HEK293 (cell line): ENCODE results near the gene HPS4.

ENCODE experiments used
- CTCF ChIA-PET: fragments of 350-600 bp; formaldehyde crosslinking; extraction: SDS; loops from one replicate; lab custom pipeline; 2021; ENCODE audit warnings: antibody characterized with exemption; lab: Yijun Ruan, JAX
- POLR2A ChIA-PET: fragments of 300-600 bp; formaldehyde crosslinking; extraction: SDS; loops from one replicate; lab custom pipeline; 2020; ENCODE audit warnings: antibody characterized with exemption, inconsistent platforms; lab: Yijun Ruan, JAX
- H3K27ac ChIP-seq: fragments of 200-500 bp; sonication (Bioruptor generic); 2 replicates; pipeline ENCODE4 v1.5.1; 2014; ENCODE audit warnings: low read depth, low read length, control low read depth, inconsistent platforms; ENCODE audit errors: extremely low read depth
- H3K36me3 ChIP-seq, 2 experiments: fragments of 200-500 bp in 1 of 2; sonication (Bioruptor generic) in 1 of 2; 1 replicate in 1 of 2; 2 replicates in 1 of 2; pipeline ENCODE4 v1.5.1; 2014 to 2017; ENCODE audit warnings: inconsistent platforms in 2 of 2, low read length in 2 of 2; ENCODE audit not compliant: control insufficient read depth in 2 of 2, insufficient read depth in 1 of 2
- H3K4me1 ChIP-seq: fragments of 200-500 bp; sonication (Bioruptor generic); 2 replicates; pipeline ENCODE4 v1.5.1; 2014; ENCODE audit warnings: mild to moderate bottlenecking, low read length, inconsistent platforms; ENCODE audit not compliant: control insufficient read depth, insufficient read depth
- H3K4me3 ChIP-seq: 2 replicates; pipeline ENCODE4 v1.5.1; 2011; ENCODE audit warnings: low read depth, mild to moderate bottlenecking, control low read depth, low read length, moderate library complexity
- H3K9me3 ChIP-seq: fragments of 200-500 bp; sonication (Bioruptor generic); 2 replicates; pipeline ENCODE4 v1.5.1; 2014; ENCODE audit warnings: low read depth, low read length, inconsistent platforms; ENCODE audit not compliant: control insufficient read depth, insufficient read depth
- KLF16 ChIP-seq: fragments of 450-650 bp; formaldehyde crosslinking; IDR thresholded peaks from 2 replicates; pipeline ENCODE4 v1.5.1; 2017; ENCODE audit warnings: missing biosample characterization, missing genetic modification characterization
- KLF8 ChIP-seq: fragments of 450-650 bp; formaldehyde crosslinking; IDR thresholded peaks from 2 replicates; pipeline ENCODE4 v1.5.1; 2016; ENCODE audit warnings: missing biosample characterization, missing genetic modification characterization
- PRDM2 ChIP-seq: fragments of 450-650 bp; formaldehyde crosslinking; IDR thresholded peaks from 2 replicates; pipeline ENCODE4 v1.5.1; 2016; ENCODE audit warnings: missing biosample characterization, missing genetic modification characterization, borderline replicate concordance
- SP2 ChIP-seq: fragments of 450-650 bp; formaldehyde crosslinking; IDR thresholded peaks from 2 replicates; pipeline ENCODE4 v1.5.1; 2016; ENCODE audit warnings: missing biosample characterization, missing genetic modification characterization
- ZFP41 ChIP-seq: fragments of 450-650 bp; formaldehyde crosslinking; IDR thresholded peaks from 2 replicates; pipeline ENCODE4 v1.5.1; 2016; ENCODE audit warnings: missing biosample characterization, missing genetic modification characterization, borderline replicate concordance
- ZNF18 ChIP-seq: fragments of 450-650 bp; formaldehyde crosslinking; IDR thresholded peaks from 2 replicates; pipeline ENCODE4 v1.5.1; 2016; ENCODE audit warnings: missing biosample characterization, missing genetic modification characterization
- ZNF202 ChIP-seq: fragments of 450-650 bp; formaldehyde crosslinking; IDR thresholded peaks from 2 replicates; pipeline ENCODE4 v1.5.1; 2016; ENCODE audit warnings: missing biosample characterization, missing genetic modification characterization, borderline replicate concordance
- ZNF23 ChIP-seq: fragments of 450-650 bp; formaldehyde crosslinking; IDR thresholded peaks from 2 replicates; pipeline ENCODE4 v1.5.1; 2016; ENCODE audit warnings: missing biosample characterization, missing genetic modification characterization, borderline replicate concordance
- ZNF24 ChIP-seq: fragments of 450-650 bp; formaldehyde crosslinking; IDR thresholded peaks from 2 replicates; pipeline ENCODE4 v1.5.1; 2016; ENCODE audit warnings: missing biosample characterization, missing genetic modification characterization
- ZNF266 ChIP-seq: fragments of 450-650 bp; formaldehyde crosslinking; IDR thresholded peaks from 2 replicates; pipeline ENCODE4 v1.5.1; 2016; ENCODE audit warnings: missing biosample characterization, missing genetic modification characterization, low read depth
- ZNF280C ChIP-seq: fragments of 450-650 bp; formaldehyde crosslinking; IDR thresholded peaks from 2 replicates; pipeline ENCODE4 v1.5.1; 2016; ENCODE audit warnings: missing biosample characterization, missing genetic modification characterization
- ZNF311 ChIP-seq: fragments of 450-650 bp; formaldehyde crosslinking; IDR thresholded peaks from 2 replicates; pipeline ENCODE4 v1.5.1; 2017; ENCODE audit warnings: missing biosample characterization, missing genetic modification characterization, borderline replicate concordance
- ZNF354C ChIP-seq: fragments of 450-650 bp; formaldehyde crosslinking; IDR thresholded peaks from 2 replicates; pipeline ENCODE4 v1.5.1; 2016; ENCODE audit warnings: missing biosample characterization, missing genetic modification characterization, low read depth, borderline replicate concordance
- ZNF398 ChIP-seq: fragments of 450-650 bp; formaldehyde crosslinking; IDR thresholded peaks from 2 replicates; pipeline ENCODE4 v1.5.1; 2017; ENCODE audit warnings: missing biosample characterization, missing genetic modification characterization
- ZNF488 ChIP-seq: fragments of 450-650 bp; formaldehyde crosslinking; IDR thresholded peaks from 2 replicates; pipeline ENCODE4 v1.5.1; 2016; ENCODE audit warnings: missing biosample characterization, missing genetic modification characterization
- ZNF521 ChIP-seq: fragments of 450-650 bp; formaldehyde crosslinking; IDR thresholded peaks from 2 replicates; pipeline ENCODE4 v1.5.1; 2017; ENCODE audit warnings: missing biosample characterization, mild to moderate bottlenecking, missing genetic modification characterization
- ZNF560 ChIP-seq: fragments of 450-650 bp; formaldehyde crosslinking; IDR thresholded peaks from 2 replicates; pipeline ENCODE4 v1.5.1; 2017; ENCODE audit warnings: missing biosample characterization, missing genetic modification characterization, borderline replicate concordance
- ZNF624 ChIP-seq: fragments of 450-650 bp; formaldehyde crosslinking; IDR thresholded peaks from 2 replicates; pipeline ENCODE4 v1.5.1; 2017; ENCODE audit warnings: missing biosample characterization, missing genetic modification characterization
- ZNF626 ChIP-seq: fragments of 450-650 bp; sonication (Bioruptor Pico); formaldehyde crosslinking; IDR thresholded peaks from 2 replicates; pipeline ENCODE4 v1.5.1; 2018; ENCODE audit warnings: missing biosample characterization, missing genetic modification characterization, inconsistent platforms
- ZNF660 ChIP-seq: fragments of 450-650 bp; IDR thresholded peaks from 2 replicates; pipeline ENCODE4 v1.5.1; 2018; ENCODE audit warnings: missing biosample characterization, mild to moderate bottlenecking, missing genetic modification characterization
- ZNF777 ChIP-seq: fragments of 450-650 bp; formaldehyde crosslinking; IDR thresholded peaks from 2 replicates; pipeline ENCODE4 v1.5.1; 2017; ENCODE audit warnings: missing biosample characterization, missing genetic modification characterization, borderline replicate concordance

HPS4 gene

GRCh38 chr22:26416670-26417276 is 66.8 kb downstream of the HPS4 start (continued):
- TF ChIP-seq ZNF280C (tag by site-specific recombination) = no peak
- no peak for TF ChIP-seq ZNF311 (tag by site-specific recombination)
- TF ChIP-seq ZNF23 = no peak
- no peak for TF ChIP-seq SP2
- TF ChIP-seq ZNF202 (tag by site-specific recombination) = no peak
- no peak for TF ChIP-seq ZNF521 (tag by site-specific recombination)

GRCh38 chr22:26416256-26416655 is 67.3 kb downstream of the HPS4 start:
- H3K36me3 ChIP-seq = no peaks in the 10 kb centered on the region
- H3K4me1 ChIP-seq = no peaks in the 10 kb centered on the region
- TF ChIP-seq ZNF626 (tag by site-specific recombination) (no peak), ZNF777 (tag by site-specific recombination) (no peak), ZNF624 (tag by site-specific recombination) (no peak), KLF16 (no peak), ZNF488 (no peak), ZNF18 (tag by site-specific recombination) (no peak), KLF8 (tag by site-specific recombination) (no peak), ZNF560 (no peak), ZNF266 (tag by site-specific recombination) (no peak), ZNF354C (tag by site-specific recombination) (no peak)
- ChIA-PET CTCF (interaction anchor here (0.6 to 3.0 kb wide), 10 partner anchors 9 to 1582 kb away, joined by 3 to 18 read pairs (median 4); no protein-coding TSS in a partner anchor), POLR2A (interaction anchor here (0.8 to 1.9 kb wide), 3 partner anchors 11 to 67 kb away, joined by 3 to 10 read pairs (median 4); partner anchors contain the start of genes HPS4 and SRRD)
- H3K9me3 ChIP-seq = no peaks in the 10 kb centered on the region
- H3K4me3 ChIP-seq = no peak overlapping the region
- H3K27ac ChIP-seq = no peak overlapping the region

GRCh38 chr22:26414347-26414746 is 69.2 kb downstream of the HPS4 start:
- H3K27ac ChIP-seq = no peak overlapping the region
- H3K4me3 ChIP-seq = no peak overlapping the region
- POLR2A ChIA-PET = interaction anchor here (1.4 kb wide), 1 partner anchor 70 kb away, joined by 4 read pairs; the partner anchor contains the start of genes HPS4 and SRRD
- CTCF ChIA-PET = interaction anchor here (0.6 to 1.8 kb wide), 4 partner anchors 9 to 63 kb away, joined by 3 to 12 read pairs (median 4); no protein-coding TSS in a partner anchor
- no peaks in the 10 kb centered on the region for H3K4me1 ChIP-seq
- H3K9me3 ChIP-seq = no peaks in the 10 kb centered on the region
- no peaks in the 10 kb centered on the region for H3K36me3 ChIP-seq
- TF ChIP-seq PRDM2 (tag by site-specific recombination) (no peak), ZNF660 (tag by site-specific recombination) (no peak), ZNF24 (tag by site-specific recombination) (no peak), ZFP41 (tag by site-specific recombination) (no peak), ZNF398 (tag by site-specific recombination) (no peak)
